Esophagus muscularis mucosa (tissue), 4 donors: ENCODE results near the gene ITPR2. TPM values are rescaled to one million over a fixed set of nuclear protein-coding genes. Genes with fewer than 3 reads are reported as not detected.
"Not testable (repeated sequence)": the region's sequence is repeated elsewhere in the genome, so short reads cannot be mapped to it uniquely, and the experiment has no call there.

Experiments
- DNase-seq: peaks from one replicate; pipeline ENCODE4 v3.0.0-alpha.2; 2017; ENCODE audit errors: extremely low spot score
- H3K27ac ChIP-seq, 4 donors: fragments of 200-600 bp; sonication (generic); replicated peaks in 1 of 4; 1 replicate in 3 of 4; 2 replicates in 1 of 4; pipeline ENCODE4 v1.5.1; 2016 to 2019; ENCODE audit warnings: mild to moderate bottlenecking in 1 of 4
- H3K27me3 ChIP-seq, 4 donors: fragments of 200-600 bp; sonication (generic); one replicate each; pipeline versions ENCODE4 v1.5.1 to v1.6.0; 2016 to 2019
- H3K36me3 ChIP-seq, 4 donors: fragments of 200-600 bp; sonication (generic); one replicate each; pipeline ENCODE4 v1.5.1; 2016 to 2019
- H3K4me1 ChIP-seq, 4 donors: fragments of 200-600 bp; sonication (generic); one replicate each; pipeline ENCODE4 v1.5.1; 2016 to 2019
- H3K4me3 ChIP-seq, 4 donors: fragments of 200-600 bp; sonication (generic); 1 replicate in 2 of 4; 2 replicates in 2 of 4; pipeline ENCODE4 v1.5.1; 2016 to 2019; ENCODE audit warnings: mild to moderate bottlenecking in 4 of 4, moderate library complexity in 1 of 4
- H3K9me3 ChIP-seq, 4 donors: fragments of 200-600 bp; sonication (generic); 1 replicate in 3 of 4; 2 replicates in 1 of 4; pipeline ENCODE4 v1.5.1; 2016 to 2019
- CTCF ChIP-seq, 3 experiments: fragments of 200-600 bp in 2 of 3; fragments of 450-650 bp in 1 of 3; sonication (generic) in 2 of 3; IDR thresholded peaks; one replicate each; pipeline ENCODE4 v1.5.1; 2017 to 2019; ENCODE audit warnings: antibody characterized with exemption in 3 of 3, mild to moderate bottlenecking in 2 of 3, moderate library complexity in 1 of 3
- EP300 ChIP-seq: sonication (generic); formaldehyde crosslinking; IDR thresholded peaks from one replicate; pipeline ENCODE4 v1.6.1; 2017; ENCODE audit warnings: antibody characterized with exemption
- POLR2A ChIP-seq: fragments of 450-650 bp; IDR thresholded peaks from one replicate; pipeline ENCODE4 v1.6.1; 2017; ENCODE audit warnings: antibody characterized with exemption, moderate library complexity, mild to moderate bottlenecking, low read depth
- POLR2AphosphoS5 ChIP-seq, 2 donors: sonication (generic); formaldehyde crosslinking; IDR thresholded peaks; one replicate each; pipeline ENCODE4 v1.6.1; 2017; ENCODE audit warnings: antibody characterized with exemption in 2 of 2
- WGBS: methylation state at CpG from one replicate; pipeline ENCODE4 v1.1.5; 2018; 5-methylcytosine and 5-hydroxymethylcytosine counted together
- intact Hi-C: fragments of 100-400 bp; cut with DNase I; formaldehyde crosslinking; loops from one replicate; pipeline ENCODE4 v1.15.1; 2023
- total RNA-seq, 4 donors: library from RNA; depleted of rRNA; stranded (reverse); fragments of >200 nt; gene quantifications; one replicate each; pipeline versions ENCODE4 v1.1.0 to v1.2.1, GENCODE V29; 2016

Gene ITPR2
- total RNA-seq, 4 donors from 2014 or later, result 23.7 to 26.6 (median 25.4) TPM

GRCh38 chr12:26869104-26869494 is 36.1 kb upstream of the ITPR2 start:
- peaks cover 9 to 19% (median 15%) of the 10 kb centered on the region in 4 donors for H3K4me1 ChIP-seq
- intact Hi-C loops, result no loop called here
- H3K9me3 ChIP-seq, result no peaks in the 10 kb centered on the region
- DNase-seq, result peak; percentile 77
- TF ChIP-seq POLR2AphosphoS5 (IDR thresholded peaks at IDR 0.05) (no peak), EP300 (no peak), POLR2A (no peak), CTCF (IDR thresholded peaks at IDR 0.05) (no peak)
- no peaks in the 10 kb centered on the region for H3K36me3 ChIP-seq
- 96% methylated on average over 6 of the region's 6 CpGs for WGBS
- no peak overlapping the region for H3K4me3 ChIP-seq
- H3K27me3 ChIP-seq, result no peaks in the 10 kb centered on the region
- no peak overlapping the region for H3K27ac ChIP-seq

- 89% methylated on average over 3 of the region's 3 CpGs for WGBS
- Histone ChIP-seq H3K36me3 (no peaks in the 10 kb centered on the region), H3K4me3 (no peak overlapping the region), H3K9me3 (no peaks in the 10 kb centered on the region), H3K4me1 (peaks cover 9 to 19% (median 15%) of the 10 kb centered on the region in 4 donors), H3K27ac (no peak overlapping the region), H3K27me3 (no peaks in the 10 kb centered on the region)
- no peak for TF ChIP-seq EP300
- no peak for TF ChIP-seq CTCF (IDR thresholded peaks at IDR 0.05)
- intact Hi-C loops, result no loop called here
- DNase-seq, result peak; percentile 53
These were observed 35.6 kb upstream of the ITPR2 start for GRCh38 chr12:26868447-26869103.

- H3K36me3 ChIP-seq, result no peaks in the 10 kb centered on the region
These were observed 34.1 kb upstream of the ITPR2 start for GRCh38 chr12:26867080-26867479.

GRCh38 chr12:26863515-26863914 is 30.5 kb upstream of the ITPR2 start:
- no peaks in the 10 kb centered on the region for H3K27me3 ChIP-seq
- H3K4me1 ChIP-seq, result no peaks in the 10 kb centered on the region
- no peaks in the 10 kb centered on the region for H3K36me3 ChIP-seq
- 65% methylated on average over 4 of the region's 4 CpGs for WGBS
- no peaks in the 10 kb centered on the region for H3K9me3 ChIP-seq
- H3K4me3 ChIP-seq, result no peak overlapping the region
- H3K27ac ChIP-seq, result no peak overlapping the region
- TF ChIP-seq POLR2AphosphoS5 (IDR thresholded peaks at IDR 0.05) (no peak), EP300 (no peak), POLR2A (no peak), CTCF (IDR thresholded peaks at IDR 0.05) (no peak)
- intact Hi-C loops, result no loop called here
- peak; percentile 26 for DNase-seq

More at GRCh38 chr12:26867080-26867479, 34.1 kb upstream of the ITPR2 start:
- Histone ChIP-seq H3K4me3 (no peak overlapping the region), H3K4me1 (peaks cover 9 to 19% (median 15%) of the 10 kb centered on the region in 4 donors), H3K27ac (no peak overlapping the region), H3K27me3 (no peaks in the 10 kb centered on the region), H3K9me3 (no peaks in the 10 kb centered on the region)
- intact Hi-C loops, result no loop called here
- TF ChIP-seq POLR2A, result no peak
- no peak for TF ChIP-seq CTCF (IDR thresholded peaks at IDR 0.05)
- no peak for TF ChIP-seq POLR2AphosphoS5 (IDR thresholded peaks at IDR 0.05)
- no peak for TF ChIP-seq EP300
- peak; percentile 8 for DNase-seq
- WGBS, result 78% methylated on average over 2 of the region's 2 CpGs

- intact Hi-C loops, H3K9me3 ChIP-seq, H3K36me3 ChIP-seq, H3K27ac ChIP-seq, DNase-seq, H3K4me3 ChIP-seq, H3K27me3 ChIP-seq, H3K4me1 ChIP-seq: not testable (repeated sequence)
- 93% methylated on average over 3 of the region's 3 CpGs for WGBS
These were observed 29.8 kb upstream of the ITPR2 start for GRCh38 chr12:26862787-26863186.
